Vagina (tissue), 2 donors: ENCODE measurements around the gene ANKLE2.

Source experiments
- POLR2A ChIP-seq, 2 donors: fragments of 450-650 bp; IDR thresholded peaks; one replicate each; pipeline ENCODE4 v1.6.1; 2017; ENCODE audit warnings: antibody characterized with exemption in 2 of 2, mild to moderate bottlenecking in 2 of 2, moderate library complexity in 2 of 2
- POLR2AphosphoS5 ChIP-seq, 2 donors: sonication (generic); formaldehyde crosslinking; IDR thresholded peaks; one replicate each; pipeline ENCODE4 v1.9.0; 2017; ENCODE audit warnings: antibody characterized with exemption in 2 of 2, mild to moderate bottlenecking in 2 of 2, low read depth in 1 of 2; ENCODE audit not compliant: insufficient read depth in 1 of 2
- TF ChIP-seq, protein P1 (sequence below), 3 experiments: fragments of 450-650 bp in 2 of 3; fragments of 200-600 bp in 1 of 3; sonication (generic) in 1 of 3; IDR thresholded peaks; one replicate each; pipeline ENCODE4 v1.5.1; 2017 to 2019; ENCODE audit warnings: antibody characterized with exemption in 3 of 3, mild to moderate bottlenecking in 2 of 3, moderate library complexity in 2 of 3

DNA sequence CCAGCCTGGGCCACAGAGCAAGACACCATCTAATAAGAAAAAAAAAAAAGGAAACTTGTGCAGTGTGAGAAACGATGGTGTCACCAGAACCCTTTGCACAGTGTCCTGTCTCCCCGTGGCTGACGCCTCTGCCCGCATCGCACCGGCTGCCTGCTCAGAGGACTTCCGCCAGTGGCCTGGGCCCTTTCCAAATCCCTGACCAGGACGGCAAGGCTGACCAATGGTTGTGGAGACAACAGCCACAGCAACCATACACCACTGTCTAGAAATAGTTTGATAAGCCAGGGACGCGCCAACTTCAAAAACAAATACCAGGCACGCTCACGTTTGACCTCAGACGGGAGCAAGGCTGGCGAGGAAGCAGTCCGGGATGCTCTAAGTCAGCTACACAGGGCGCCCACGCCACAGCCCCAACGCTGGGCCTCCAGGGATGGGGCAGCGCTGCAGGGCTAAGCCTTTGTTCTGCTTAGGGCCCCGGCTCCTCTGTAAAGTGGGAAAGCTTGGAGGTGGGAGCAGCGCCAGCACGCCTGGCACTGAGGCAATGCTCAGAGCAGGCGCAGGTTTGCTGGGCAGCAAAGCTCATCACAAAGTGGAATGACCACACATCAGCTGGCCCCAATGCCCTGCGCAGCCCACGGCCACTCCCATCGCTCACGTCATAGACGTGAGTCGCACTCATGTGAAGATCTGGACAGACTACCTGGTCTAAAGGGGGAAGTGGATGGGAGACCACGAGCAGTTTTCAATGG, 38.4 kb downstream of the ANKLE2 start:
- TF ChIP-seq, protein P1, sequence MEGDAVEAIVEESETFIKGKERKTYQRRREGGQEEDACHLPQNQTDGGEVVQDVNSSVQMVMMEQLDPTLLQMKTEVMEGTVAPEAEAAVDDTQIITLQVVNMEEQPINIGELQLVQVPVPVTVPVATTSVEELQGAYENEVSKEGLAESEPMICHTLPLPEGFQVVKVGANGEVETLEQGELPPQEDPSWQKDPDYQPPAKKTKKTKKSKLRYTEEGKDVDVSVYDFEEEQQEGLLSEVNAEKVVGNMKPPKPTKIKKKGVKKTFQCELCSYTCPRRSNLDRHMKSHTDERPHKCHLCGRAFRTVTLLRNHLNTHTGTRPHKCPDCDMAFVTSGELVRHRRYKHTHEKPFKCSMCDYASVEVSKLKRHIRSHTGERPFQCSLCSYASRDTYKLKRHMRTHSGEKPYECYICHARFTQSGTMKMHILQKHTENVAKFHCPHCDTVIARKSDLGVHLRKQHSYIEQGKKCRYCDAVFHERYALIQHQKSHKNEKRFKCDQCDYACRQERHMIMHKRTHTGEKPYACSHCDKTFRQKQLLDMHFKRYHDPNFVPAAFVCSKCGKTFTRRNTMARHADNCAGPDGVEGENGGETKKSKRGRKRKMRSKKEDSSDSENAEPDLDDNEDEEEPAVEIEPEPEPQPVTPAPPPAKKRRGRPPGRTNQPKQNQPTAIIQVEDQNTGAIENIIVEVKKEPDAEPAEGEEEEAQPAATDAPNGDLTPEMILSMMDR (IDR thresholded peaks at IDR 0.05): no peak
- TF ChIP-seq POLR2A (IDR thresholded peaks at IDR 0.05) (no peak), POLR2AphosphoS5 (IDR thresholded peaks at IDR 0.05; ENCODE audit: insufficient read depth in 1 of 2, low read depth in 1 of 2) (no peak)
